GM18498 (cell line): ENCODE data around the gene AMBRA1.
"Not testable (repeated sequence)": the region's sequence is repeated elsewhere in the genome, so short reads cannot be mapped to it uniquely, and the experiment has no call there.

ENCODE experiments used
- ATAC-seq: cut with Tn5 transposase; IDR thresholded peaks from one replicate; pipeline ENCODE4 v1.9.1; 2021; ENCODE audit warnings: mild to moderate bottlenecking, moderate library complexity; ENCODE audit not compliant: unreplicated experiment

AMBRA1 gene

GRCh38 chr11:46588131-46588530 is 5.7 kb downstream of the AMBRA1 start:
- no peak for ATAC-seq

DNA sequence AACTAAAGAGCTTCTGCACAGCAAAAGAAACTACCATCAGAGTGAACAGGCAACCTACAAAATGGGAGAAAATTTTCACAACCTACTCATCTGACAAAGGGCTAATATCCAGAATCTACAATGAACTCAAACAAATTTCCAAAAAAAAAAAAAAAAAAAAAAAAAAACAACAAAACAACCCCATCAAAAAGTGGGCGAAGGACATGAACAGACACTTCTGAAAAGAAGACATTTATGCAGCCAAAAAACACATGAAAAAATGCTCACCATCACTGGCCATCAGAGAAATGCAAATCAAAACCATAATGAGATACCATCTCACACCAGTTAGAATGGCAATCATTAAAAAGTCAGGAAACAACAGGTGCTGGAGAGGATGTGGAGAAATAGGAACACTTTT is 10.3 kb downstream of the AMBRA1 start:
- not testable (repeated sequence) for ATAC-seq

DNA sequence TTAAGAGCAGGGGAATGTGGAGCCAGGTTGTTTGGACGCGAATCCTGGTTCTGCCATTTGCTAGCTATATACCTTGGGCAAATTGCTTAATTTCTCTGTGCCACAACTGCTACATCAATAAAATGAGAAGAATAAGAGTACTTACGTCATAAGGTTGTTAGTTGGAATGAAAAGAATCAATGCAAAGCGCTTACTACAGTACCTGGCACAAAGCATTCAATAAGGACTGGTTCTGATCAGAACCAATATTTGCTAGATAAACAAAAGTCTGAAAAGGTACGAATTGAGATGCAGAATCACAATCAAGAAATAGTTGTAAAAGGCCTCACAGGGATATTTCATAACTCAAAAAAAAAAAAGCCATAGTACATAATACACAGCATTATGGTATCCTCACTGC is 11.2 kb downstream of the AMBRA1 start:
- ATAC-seq = no peak

DNA sequence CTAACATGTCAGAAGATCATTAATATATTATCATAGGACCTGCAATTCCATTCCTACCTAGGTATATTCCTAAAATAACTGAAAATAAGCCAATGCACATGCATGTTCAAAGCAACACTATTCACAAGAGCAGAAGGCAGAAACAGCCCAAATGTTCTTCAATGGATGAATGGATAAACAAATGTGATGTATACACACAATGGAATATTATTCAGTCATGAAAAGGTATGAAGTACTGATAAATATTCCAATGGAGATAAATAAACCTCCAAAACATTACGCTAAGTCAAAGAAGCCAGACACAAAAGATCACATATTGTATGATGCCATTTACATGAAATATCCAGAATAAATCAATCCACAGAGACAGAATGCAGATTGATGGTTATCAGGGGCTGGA is 16.8 kb downstream of the AMBRA1 start:
- ATAC-seq = no peak

DNA sequence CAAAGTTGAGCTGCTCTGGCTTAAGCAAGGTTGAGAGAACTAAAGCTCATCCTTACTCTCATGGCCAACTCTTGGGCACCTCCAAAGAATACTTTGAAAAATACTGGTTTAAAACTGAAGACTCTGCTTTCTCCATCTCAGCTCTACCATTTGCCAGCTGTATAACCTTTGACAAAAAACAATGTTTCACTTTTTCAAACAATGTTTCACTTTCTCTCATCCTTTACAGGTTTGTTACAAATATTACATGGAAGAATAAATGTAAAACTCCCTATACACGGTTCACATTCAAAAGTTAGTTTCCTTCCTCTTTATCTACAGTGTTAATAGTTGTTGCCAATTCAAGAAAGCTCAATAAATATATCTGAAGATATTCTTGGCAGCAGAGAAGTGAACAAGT is 19.2 kb downstream of the AMBRA1 start:
- no peak for ATAC-seq

DNA sequence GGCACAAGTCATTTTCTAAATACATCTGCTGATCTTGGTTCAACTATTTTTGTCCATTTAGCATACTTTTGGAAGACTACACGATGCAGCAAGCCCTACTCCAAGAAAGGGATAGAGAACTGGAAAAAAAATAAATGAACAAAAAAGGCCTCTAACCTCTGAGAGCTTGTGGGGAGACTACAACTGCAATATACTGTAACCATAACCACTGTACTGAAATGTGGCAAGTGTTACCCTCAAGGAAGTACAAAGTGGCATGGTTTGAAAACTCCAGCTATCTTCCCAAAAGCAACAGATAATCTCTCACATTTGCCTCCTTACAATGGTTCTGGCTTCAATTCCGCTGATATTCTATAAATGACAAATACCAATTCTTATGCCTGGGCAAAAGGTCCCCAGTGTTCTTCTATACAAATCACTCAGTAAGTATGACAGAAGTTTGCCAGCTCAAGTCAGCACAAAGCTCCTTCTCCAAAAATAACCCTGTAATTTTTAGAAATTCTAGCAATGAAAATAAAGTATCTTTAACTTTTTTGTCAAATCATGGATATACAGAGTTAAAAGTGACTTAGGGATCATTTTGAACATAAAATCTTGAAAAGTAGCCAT is 22.9 kb downstream of the AMBRA1 start:
- ATAC-seq = no peak

- ATAC-seq = no peak
These were observed 28.5 kb downstream of the AMBRA1 start for GRCh38 chr11:46565232-46565840.

- no peak for ATAC-seq
These were observed 29.4 kb downstream of the AMBRA1 start for GRCh38 chr11:46564459-46564858.

GRCh38 chr11:46562527-46562926 is 31.3 kb downstream of the AMBRA1 start:
- no peak for ATAC-seq

GRCh38 chr11:46560300-46560991 is 33.4 kb downstream of the AMBRA1 start:
- peak; percentile 60 for ATAC-seq

- ATAC-seq = no peak
These were observed 34.0 kb downstream of the AMBRA1 start for GRCh38 chr11:46559815-46560214.

DNA sequence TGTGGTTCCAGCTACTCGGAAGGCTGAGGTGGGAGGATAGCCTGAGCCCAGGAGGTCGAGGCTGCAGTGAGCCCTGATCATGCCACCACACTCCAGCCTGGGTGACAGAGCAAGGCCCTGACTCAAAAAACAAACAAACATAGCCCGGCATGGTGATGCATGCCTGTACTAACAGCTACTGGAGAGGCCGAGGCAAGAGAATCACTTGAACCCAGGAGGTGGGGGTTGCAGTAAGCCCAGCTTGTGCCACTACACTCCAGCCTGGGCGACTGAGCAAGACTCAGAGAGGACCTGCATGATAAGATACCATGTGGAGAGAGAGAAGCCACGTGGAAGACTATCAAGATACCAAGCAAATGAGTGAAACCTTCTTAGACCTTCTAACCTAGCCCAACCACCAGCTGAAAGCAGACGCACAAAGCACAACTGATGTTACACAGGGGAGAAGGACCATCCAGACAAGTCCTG is 36.1 kb downstream of the AMBRA1 start:
- no peak for ATAC-seq

GRCh38 chr11:46555267-46556054 is 38.4 kb downstream of the AMBRA1 start:
- ATAC-seq = no peak

GRCh38 chr11:46554213-46555147 is 39.3 kb downstream of the AMBRA1 start:
- ATAC-seq = no peak

- no peak for ATAC-seq
These were observed 40.0 kb downstream of the AMBRA1 start for GRCh38 chr11:46553814-46554212.

DNA sequence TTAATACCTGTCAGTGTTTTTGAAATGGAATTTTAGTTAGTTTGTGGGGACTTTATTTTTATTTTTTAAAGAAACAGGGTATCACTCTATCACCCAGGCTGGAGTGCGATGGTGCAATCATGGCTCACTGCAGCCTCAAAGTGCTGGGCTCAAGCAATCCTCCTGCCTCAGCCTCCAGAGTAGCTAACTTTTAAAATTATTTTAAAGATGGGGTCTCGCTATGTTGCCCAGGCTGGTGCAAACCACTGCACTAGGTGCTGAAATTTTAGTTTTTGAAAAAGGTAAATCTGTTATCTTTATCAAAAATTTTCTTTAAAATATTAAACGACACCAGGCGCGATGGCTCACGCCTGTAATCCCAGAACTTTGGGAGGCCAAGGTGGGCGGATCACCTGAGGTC is 42.6 kb downstream of the AMBRA1 start:
- ATAC-seq = no peak

DNA sequence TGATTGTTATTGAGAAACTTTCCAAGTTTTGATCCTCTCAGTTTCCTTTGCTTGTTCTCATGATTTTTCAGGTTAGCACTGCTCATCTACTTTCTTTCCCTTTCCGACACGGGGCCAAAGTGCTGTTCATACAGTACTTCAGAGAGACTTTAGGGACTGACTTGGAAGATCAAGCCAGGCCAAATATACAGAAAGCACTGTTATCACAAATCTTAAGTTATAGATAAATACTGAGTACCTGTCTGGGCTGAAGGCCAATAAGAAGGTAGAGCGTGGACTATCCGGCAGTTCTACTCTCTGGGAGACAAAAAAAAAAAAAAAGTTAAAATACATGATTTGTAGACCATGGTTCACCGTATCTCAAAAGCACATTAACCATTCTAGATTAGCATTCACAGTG is 46.2 kb downstream of the AMBRA1 start:
- no peak for ATAC-seq

- no peak for ATAC-seq
These were observed 50.3 kb downstream of the AMBRA1 start for GRCh38 chr11:46543564-46543963.

DNA sequence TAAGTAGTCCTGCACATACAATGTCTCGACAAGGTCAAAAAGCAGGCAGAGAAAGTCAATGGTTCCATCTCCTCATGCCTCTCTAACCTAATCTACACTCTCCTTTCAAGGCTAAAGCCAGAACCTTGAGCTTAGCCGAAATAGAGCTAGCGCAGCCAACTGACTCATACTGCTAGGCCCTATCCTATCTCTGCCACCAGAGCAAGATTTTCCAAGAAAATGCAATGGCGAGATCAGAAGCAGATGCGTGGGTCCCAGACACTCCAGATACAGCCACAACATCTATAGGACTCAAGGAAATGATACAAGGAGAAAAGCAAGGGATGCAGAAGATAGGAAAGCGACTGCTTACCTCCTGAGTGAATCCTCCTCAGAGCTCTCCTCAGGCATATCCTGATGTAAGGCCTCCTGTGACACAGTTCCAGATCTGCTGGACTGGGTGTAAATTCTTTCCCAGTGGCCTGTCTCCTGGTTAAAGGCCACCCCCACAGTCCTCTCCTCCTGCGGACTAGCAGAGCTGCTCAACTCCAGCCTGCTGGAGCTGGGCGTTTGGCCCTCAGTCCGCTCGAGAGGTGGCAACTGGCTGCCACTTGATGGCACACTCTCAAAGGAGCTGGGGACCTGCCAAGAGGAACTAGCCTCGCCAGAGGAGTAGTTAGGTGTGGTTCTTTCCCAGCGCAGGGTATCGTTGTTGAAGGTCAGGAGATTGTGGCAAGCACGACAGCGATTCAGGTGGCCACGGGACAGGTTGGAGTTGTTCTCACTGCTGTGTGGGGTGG is 52.0 kb downstream of the AMBRA1 start:
- ATAC-seq = no peak

DNA sequence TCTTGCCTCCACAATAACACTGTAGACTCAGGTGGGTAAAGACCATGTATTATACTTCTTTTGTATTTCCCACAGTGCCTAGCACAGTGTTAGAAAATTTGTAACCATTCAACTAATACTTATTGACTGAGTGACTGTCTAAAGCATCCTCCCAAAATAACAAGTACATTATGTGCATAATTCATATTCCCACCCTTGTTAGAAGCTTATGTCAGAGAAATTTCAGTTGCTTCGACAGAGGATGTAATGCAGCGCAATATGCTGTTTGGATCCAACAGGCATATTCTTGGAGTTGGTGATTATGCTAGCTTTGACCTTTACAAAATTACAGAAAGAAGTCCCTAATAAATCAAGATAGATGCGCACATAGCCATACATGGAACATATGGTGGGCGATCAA is 53.0 kb downstream of the AMBRA1 start:
- ATAC-seq = no peak
